GM11168 (cell line): ENCODE measurements around the gene KLRK1.
"Not testable (repeated sequence)": the region's sequence is repeated elsewhere in the genome, so short reads cannot be mapped to it uniquely, and the experiment has no call there.

Experiments used
- in situ Hi-C: fragments of 300-500 bp; cut with MboI; formaldehyde crosslinking; loops from one replicate; pipeline ENCODE4 v1.12.0; 2022; ENCODE audit warnings: low sequenced_read_pairs; ENCODE audit not compliant: unreplicated experiment

The KLRK1 gene

GRCh38 chr12:10389904-10390303 is at the start of gene KLRK1:
Gene KLRK1 (minus strand): TSS chr12:10390041. CDS start chr12:10388810, 1,231 bp downstream.
- in situ Hi-C loops, result no loop called here

GRCh38 chr12:10437601-10438000 is 47.8 kb upstream of the KLRK1 start:
- in situ Hi-C loops, result not testable (repeated sequence)

- in situ Hi-C loops, result not testable (repeated sequence)
These were observed 46.0 kb upstream of the KLRK1 start, which contains the start of gene KLRC2 for GRCh38 chr12:10435816-10436215. Gene KLRC2 (minus strand): TSS chr12:10436010. CDS start chr12:10435986, 24 bp downstream.

GRCh38 chr12:10430623-10431022 is 40.8 kb upstream of the KLRK1 start:
- in situ Hi-C loops, result not testable (repeated sequence)

- in situ Hi-C loops, result not testable (repeated sequence)
These were observed 36.1 kb upstream of the KLRK1 start for GRCh38 chr12:10425938-10426337.

GRCh38 chr12:10424260-10424899 is 34.5 kb upstream of the KLRK1 start:
- in situ Hi-C loops, result not testable (repeated sequence)

- in situ Hi-C loops, result not testable (repeated sequence)
These were observed 32.3 kb upstream of the KLRK1 start for GRCh38 chr12:10422159-10422558.

DNA sequence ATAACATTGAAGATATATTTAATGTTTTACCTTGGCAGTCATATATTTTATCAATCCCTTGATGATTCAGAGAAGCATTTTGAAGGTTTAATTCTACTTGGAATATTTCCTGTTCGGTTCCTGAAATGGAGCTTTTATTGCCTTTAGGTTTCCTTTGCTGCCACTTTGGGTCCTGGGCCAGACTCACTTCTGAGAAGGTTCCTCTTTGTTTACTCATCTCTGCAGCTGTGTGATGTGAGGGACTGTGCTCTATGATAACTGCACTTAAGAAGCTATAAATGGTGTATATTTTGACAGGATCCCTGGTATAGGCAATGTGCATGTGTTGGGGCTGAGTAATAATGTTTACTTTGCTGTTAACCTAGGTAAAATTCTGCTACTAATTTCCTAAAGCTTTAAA is 30.5 kb upstream of the KLRK1 start, which contains the start of gene KLRC3:
Gene KLRC3 (minus strand): TSS at position 262 of the 400 bp plus-strand sequence. CDS start 45 bp downstream, at position 217.
- in situ Hi-C loops, result not testable (repeated sequence)

- in situ Hi-C loops, result no loop called here
These were observed 19.6 kb upstream of the KLRK1 start, which contains the start of gene KLRC4 for GRCh38 chr12:10409392-10409791. Gene KLRC4 (minus strand): TSS chr12:10409757. CDS start chr12:10409575, 182 bp downstream.

DNA sequence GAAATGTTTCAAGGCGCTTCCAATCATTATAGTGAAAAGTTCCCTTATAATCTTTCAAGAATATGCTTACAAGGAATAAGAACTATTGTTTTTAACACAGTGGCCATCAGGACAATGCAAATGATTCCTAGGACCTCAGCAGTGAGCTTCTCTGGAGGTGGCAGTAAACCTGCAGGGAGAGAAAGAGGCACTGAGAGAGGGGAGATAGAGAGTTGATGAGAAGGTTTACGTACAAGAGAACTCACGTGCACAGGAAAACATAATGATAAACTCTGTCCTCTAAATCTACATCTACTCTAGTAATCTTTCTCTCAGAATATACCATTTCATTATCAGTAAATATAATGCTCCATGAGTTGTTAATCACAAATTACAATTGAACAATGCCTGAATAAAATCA is 19.0 kb upstream of the KLRK1 start:
- in situ Hi-C loops, result no loop called here

- in situ Hi-C loops, result no loop called here
These were observed 16.9 kb upstream of the KLRK1 start for GRCh38 chr12:10406725-10407124.

GRCh38 chr12:10405294-10405693 is 15.5 kb upstream of the KLRK1 start:
- in situ Hi-C loops, result no loop called here

- in situ Hi-C loops, result no loop called here
These were observed 15.0 kb upstream of the KLRK1 start for GRCh38 chr12:10404798-10405197.

DNA sequence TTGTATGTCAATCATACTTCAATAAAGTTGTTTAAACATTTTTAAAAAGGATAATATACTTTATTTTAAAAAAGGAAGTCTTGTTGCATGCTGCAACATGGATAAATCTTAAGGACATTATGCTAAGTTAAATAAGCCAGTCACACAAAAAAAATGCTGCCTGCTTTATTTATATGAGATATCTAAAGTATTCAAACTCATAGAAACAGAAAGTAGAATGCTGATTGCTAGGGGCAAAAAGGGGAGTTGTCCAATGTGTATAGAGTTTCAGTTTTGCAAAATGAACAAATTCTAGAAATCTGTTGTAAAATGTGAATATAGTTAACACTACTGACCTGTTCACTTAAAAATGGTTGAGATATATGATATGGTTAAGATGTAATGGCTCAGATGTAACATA is 11.0 kb upstream of the KLRK1 start:
- in situ Hi-C loops, result no loop called here

GRCh38 chr12:10398168-10398567 is 8.3 kb upstream of the KLRK1 start:
- in situ Hi-C loops, result no loop called here

GRCh38 chr12:10397296-10397695 is 7.5 kb upstream of the KLRK1 start:
- in situ Hi-C loops, result no loop called here

- in situ Hi-C loops, result not testable (repeated sequence)
These were observed 6.3 kb upstream of the KLRK1 start for GRCh38 chr12:10396176-10396575.

GRCh38 chr12:10395390-10395998 is 5.7 kb upstream of the KLRK1 start:
- in situ Hi-C loops, result no loop called here

DNA sequence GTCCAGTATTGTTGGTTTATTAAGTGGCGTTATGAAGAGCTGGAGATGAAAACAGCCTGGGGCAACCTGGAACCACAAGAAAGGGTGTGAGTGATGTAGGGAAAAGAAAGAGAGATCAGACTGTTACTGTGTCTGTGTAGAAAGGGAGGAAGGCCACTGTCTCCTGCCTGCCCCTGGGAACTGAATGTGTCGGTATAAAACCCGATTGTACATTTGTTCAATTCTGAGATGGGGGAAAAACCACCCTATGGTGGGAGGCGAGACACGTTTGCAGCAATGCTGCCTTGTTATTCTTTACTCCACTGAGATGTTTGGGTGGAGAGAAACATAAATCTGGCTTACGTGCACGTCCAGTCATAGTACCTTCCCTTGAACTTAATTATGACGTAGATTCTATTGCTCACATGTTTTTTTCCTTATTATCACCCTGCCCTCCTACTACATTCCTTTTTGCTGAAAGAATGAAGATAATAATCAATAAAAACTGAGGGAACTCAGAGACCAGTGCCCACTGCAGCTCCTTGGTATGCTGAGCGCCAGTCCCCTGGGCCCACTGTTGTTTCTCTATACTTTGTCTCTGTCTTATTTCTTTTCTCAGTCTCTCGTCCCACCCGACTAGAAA is 4.8 kb upstream of the KLRK1 start:
- in situ Hi-C loops, result not testable (repeated sequence)

DNA sequence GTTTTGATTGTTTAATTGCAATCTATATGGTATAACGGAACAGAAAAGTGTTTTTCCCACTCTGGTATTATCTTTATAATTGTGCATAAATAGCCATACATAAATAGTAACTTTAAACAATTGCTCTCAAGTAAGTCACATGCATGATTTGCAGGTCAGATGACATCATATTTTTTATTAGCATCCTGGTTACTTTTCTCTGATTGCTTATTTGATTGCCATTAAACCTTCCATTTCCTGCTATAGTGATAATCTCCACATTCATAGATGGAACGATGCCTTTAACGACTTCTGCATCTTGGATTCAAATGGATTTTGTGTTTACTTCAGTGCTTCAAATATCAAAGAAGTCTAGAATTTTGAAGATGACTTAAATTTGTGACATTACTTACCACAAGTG is 3.5 kb upstream of the KLRK1 start:
- in situ Hi-C loops, result no loop called here

DNA sequence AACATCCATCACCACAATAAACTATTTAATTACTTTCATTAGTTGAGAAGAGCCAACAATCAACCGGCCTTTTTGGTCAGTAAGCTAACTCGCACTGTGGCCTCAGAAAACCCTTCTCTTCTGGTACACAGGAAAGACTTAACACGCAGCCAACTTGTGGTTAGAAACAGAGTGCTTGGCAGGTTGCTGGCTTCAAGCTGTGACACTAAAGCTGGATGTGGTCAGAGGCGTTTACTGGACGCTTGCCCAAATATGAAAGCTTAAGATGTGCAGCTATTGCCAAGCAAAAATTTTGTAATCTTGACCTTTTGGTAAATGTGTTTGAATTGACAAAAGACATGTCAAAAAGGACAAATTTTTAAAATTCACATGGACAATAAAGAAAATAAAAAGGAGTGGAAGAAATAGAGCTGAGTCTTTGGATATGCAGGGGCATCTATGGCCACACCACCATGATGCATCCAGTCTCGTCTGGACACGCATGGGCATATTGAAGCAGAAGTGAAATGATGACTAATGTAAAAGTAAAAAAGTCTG is 2.6 kb upstream of the KLRK1 start:
- in situ Hi-C loops, result no loop called here
